ENCODE results near the gene CCSER1.
A peak's percentile ranks its signal among the peaks of the same experiment; 100 is the strongest.

CCSER1 gene

DNA sequence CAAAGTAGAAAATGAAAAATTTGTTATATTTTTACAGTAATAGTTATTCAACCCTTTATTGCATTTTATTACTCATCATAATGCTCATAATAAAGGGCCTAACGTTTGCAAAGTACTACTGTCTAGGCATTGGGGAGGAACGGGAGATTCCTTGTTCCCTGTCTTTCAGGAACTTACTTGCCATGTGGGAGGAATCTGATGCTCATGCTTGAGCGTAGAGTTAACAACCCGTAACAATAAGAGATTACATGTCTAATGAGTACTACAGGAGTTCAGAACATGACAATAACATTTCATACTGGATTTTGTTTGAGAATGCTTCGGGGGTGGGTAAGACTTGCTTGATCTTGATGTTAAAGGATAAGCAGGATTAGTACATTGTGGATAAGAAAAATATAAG lies 2.9 kb downstream of the CCSER1 start:
- DNase-seq: peak; percentile 13

DNA sequence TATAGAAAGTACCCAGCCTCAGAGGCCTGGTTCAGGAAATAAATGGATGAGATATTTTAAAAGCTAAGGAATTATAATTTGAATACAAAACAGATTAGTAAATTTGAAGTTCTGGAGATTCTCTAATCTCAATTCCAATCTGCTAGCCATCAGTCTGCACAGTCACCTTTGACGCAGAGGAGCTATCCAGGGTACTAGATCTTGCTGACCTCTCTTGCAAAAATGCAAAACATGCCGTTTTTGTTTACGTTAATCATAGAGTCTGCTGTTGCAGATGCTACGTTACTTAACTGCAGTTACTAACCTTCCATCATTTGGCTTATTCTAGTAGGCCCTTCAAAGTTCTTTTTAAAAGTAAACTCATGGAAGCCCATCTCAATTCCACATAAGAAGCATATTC lies 10.4 kb downstream of the CCSER1 start:
- no peak for DNase-seq

DNA sequence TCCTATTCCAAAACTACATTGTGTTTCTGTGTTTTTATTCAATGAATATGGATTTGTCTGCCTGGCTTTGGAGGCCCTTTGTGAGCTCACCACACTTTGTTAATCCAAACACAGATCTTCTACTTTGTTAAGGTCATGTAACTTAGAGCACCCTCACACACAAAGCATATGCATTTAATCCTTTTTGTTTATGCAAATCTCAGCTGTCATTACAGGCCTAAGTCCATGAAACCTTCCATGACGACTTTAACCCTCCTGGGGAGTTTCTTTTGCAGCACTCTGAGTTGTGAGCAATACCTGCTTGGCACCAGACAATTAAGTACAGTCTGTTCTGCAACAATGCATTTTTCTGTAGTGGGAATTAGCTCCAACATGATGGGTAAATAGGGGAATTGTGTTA lies 14.9 kb downstream of the CCSER1 start:
- DNase-seq: peak; percentile 19

GRCh38 chr4:90145319-90145718 lies 18.1 kb downstream of the CCSER1 start:
- no peak for DNase-seq

GRCh38 chr4:90146306-90146705 lies 19.1 kb downstream of the CCSER1 start:
- no peak for DNase-seq

DNA sequence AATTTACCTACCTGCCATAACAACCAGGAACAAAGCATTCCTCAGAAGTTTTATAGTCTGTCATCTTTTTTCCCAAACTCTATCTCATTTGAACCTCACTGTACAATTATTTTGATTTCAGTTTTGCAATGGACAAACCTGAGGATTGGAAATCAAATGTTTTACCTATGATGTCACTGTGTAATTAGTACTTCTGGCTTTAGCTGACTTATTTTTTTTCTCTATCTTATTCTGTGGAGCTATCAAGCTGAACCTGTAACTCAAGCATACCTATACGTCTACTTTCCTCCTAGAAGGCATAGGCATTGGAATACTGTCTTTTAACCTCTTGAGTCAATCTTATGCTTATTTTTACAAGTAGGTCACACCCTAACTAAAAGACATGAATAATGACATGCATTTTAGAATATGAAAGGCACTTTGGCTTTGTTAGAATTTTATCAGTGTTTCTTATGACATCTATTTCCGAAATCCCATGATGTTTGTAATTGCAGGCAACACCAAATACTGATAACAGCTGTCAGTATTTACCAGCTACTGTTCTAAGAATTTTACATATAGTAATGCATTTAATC lies 21.5 kb downstream of the CCSER1 start:
- no peak for DNase-seq

GRCh38 chr4:90152024-90152423 lies 24.8 kb downstream of the CCSER1 start:
- no peak for DNase-seq

GRCh38 chr4:90159193-90159592 lies 32.0 kb downstream of the CCSER1 start:
- DNase-seq: no peak

DNA sequence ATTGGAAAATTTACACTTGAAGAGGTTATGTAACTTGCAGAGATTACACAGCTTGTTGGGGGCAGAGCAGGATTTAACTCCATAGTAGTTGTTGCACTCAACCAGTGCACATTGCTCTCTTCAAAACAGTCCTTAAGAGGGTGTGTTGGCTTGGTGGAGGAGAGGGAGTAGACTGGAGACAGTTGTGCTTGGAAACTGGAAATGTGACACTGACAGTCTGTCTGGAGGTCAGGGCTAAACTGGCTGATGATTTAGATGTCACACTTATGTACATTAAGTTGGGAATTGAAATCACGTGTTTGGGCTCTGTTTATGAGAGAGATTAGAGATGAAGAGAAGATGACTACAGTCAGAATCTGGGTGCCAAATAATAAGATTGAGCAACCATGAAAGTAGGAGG lies 32.9 kb downstream of the CCSER1 start:
- no peak for DNase-seq

DNA sequence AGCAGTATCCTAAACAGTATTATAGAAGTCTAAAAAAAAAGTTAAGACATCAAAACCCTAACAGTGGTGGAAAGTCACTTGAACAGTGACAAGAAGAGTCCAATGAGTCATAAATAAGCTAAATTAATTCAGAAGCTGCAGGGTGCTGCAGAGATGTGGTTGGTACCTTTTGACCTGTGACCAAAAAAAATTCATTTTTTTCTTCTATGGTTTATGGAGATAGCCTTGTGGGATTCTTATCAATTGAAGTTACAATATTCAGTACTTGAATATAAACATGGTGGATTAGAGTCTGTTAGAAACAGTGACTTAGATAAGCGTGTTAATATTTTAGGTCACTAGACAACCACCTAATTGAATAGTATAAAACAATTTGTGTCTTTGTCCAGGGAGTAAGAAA lies 35.4 kb downstream of the CCSER1 start:
- no peak for DNase-seq

GRCh38 chr4:90163872-90164271 lies 36.7 kb downstream of the CCSER1 start:
- no peak for DNase-seq

DNA sequence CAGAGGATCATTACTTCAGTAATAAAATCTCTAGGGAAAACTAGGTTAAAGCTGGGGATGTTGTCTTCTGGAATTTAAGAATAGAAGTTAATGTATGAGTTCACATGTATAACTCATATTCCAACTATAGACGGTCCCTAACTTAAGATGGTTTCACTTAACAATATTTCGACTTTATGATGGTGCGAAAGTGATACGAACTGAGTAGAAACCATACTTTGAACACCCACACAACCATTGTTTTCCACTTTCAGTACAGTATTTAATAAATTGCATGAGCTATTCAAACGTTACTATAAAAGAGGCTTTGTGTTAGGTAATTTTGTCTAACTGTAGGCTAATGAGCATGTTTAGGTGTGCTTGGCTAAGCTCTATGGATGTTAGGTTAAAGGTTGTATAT lies 38.7 kb downstream of the CCSER1 start:
- DNase-seq: no peak

- no peak for DNase-seq
These were observed 44.3 kb downstream of the CCSER1 start for GRCh38 chr4:90171491-90171890.

DNA sequence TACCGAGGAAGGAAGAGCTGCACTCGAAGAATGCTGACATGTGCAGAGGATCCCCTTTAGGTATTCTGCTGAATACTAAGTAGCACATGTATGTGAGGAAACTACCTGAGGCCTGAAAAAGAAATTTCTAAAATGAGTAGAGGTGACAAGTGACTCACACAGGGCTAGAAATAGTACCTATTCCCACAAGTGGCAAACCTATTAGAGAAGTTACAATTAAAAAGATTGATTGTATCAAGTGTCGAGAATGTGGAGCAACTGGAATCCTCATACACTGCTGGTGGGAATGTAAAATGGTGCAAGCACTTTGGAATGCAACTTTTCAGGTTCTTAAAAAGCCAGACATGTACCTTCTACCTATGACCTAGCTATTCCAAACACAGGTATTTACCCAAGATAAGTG lies 47.4 kb downstream of the CCSER1 start:
- no peak for DNase-seq

- DNase-seq: no peak
These were observed 54.5 kb downstream of the CCSER1 start for GRCh38 chr4:90181644-90182043.

DNA sequence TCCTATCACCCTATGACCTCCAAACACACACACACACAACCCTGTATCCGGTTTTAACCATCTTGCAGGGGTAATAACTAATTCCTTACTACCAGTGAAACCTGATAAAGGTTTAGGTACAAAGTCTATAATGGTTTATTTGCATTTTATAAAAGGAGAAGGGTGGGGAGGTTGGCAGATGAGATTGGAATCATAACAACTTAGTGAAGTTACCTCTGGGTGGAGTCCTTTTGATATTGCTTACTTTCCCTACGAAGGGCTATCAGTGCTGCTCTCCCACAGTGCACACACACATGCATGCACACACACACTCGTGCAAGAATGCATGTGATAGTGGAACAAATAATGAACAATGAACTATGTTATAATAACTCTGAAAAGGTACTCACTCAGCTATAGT lies 56.1 kb downstream of the CCSER1 start:
- no peak for DNase-seq

GRCh38 chr4:90184560-90184959 lies 57.4 kb downstream of the CCSER1 start:
- no peak for DNase-seq

- DNase-seq: no peak
These were observed 58.2 kb downstream of the CCSER1 start for GRCh38 chr4:90185416-90185815.

DNA sequence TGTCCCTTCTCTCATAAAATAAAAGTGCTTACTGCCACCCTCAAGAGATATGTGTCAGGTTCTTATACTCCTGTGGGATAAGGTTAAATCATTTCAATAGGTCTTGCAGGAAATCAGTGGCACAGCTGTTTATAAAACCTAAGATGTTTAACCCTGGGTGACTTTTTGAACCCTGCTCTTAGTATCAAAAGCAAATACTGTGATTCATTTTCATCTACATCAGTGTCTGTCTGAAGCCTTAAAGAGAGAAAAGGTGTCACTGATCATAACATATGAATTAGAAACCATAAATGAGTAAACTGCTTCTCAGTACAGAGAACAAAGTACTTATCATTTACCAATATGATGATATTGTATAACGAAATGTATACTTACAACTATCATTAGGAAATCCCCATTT lies 59.0 kb downstream of the CCSER1 start:
- DNase-seq: no peak

- peak; percentile 55 for DNase-seq
These were observed 60.1 kb downstream of the CCSER1 start for GRCh38 chr4:90187148-90187884.

- DNase-seq: no peak
These were observed 62.0 kb downstream of the CCSER1 start for GRCh38 chr4:90189178-90189577.

DNA sequence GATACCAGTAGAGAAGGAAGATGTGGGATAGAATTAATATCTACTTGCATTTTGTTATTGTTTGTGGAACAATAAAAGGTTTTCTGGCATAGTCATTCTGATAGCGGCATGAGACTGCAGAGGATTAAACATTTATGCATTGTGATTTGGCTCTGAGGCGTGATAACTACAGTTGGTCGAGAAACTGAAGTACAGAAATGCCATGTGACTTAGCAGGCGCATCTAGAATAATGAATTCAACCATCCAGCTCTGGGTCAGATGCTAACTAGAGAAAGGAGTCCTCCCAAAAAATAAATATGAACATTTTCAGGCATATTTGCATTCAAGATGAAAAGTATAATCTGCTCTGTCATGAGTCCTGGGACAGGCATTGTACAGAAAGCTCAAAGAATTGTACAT lies 62.8 kb downstream of the CCSER1 start:
- DNase-seq: no peak

- DNase-seq: no peak
These were observed 63.3 kb downstream of the CCSER1 start for GRCh38 chr4:90190525-90190924.

GRCh38 chr4:90198086-90198847 lies 71.1 kb downstream of the CCSER1 start:
- no peak for DNase-seq

All from DMS79 treated with DMSO at 0.1 percent for 48 hours (cell line).